Lower leg skin (tissue), 4 donors: ENCODE measurements around the gene GRXCR2. TPM values are rescaled to one million over a fixed set of nuclear protein-coding genes. Genes with fewer than 3 reads are reported as not detected.

Experiments
- DNase-seq, 2 donors: peaks; one replicate each; pipeline ENCODE4 v3.0.0-alpha.2; 2019; ENCODE audit warnings: low spot score in 2 of 2
- H3K4me3 ChIP-seq: fragments of 200-600 bp; sonication (generic); 2 replicates; pipeline ENCODE4 v1.5.1; 2017; ENCODE audit warnings: mild to moderate bottlenecking, low read depth; ENCODE audit not compliant: poor library complexity, severe bottlenecking
- POLR2A ChIP-seq, 2 donors: fragments of 450-650 bp; IDR thresholded peaks; one replicate each; pipeline ENCODE4 v1.6.1; 2016 to 2017; ENCODE audit warnings: antibody characterized with exemption in 2 of 2, mild to moderate bottlenecking in 1 of 2, moderate library complexity in 1 of 2
- WGBS, 2 donors: methylation state at CpG; one replicate each; pipeline ENCODE4 v1.1.5; 2018; 5-methylcytosine and 5-hydroxymethylcytosine counted together
- intact Hi-C: fragments of 100-400 bp; cut with DNase I; formaldehyde crosslinking; loops from one replicate; pipeline ENCODE4 v1.15.0; 2023; ENCODE audit warnings: low total_unique reads
- total RNA-seq, 4 donors: library from RNA; depleted of rRNA; stranded (reverse); fragments of >200 nt; gene quantifications; one replicate each; pipeline ENCODE4 v1.1.0, GENCODE V29; 2016
- TF ChIP-seq, protein P1 (sequence below), 3 donors: fragments of 450-650 bp; IDR thresholded peaks; one replicate each; pipeline ENCODE4 v1.5.1; 2016; ENCODE audit warnings: antibody characterized with exemption in 3 of 3, mild to moderate bottlenecking in 3 of 3, moderate library complexity in 2 of 3

Gene GRXCR2
- total RNA-seq, 4 donors from 2014 or later, result 0.46 to 0.69 (median 0.65) TPM; not detected in 1

DNA sequence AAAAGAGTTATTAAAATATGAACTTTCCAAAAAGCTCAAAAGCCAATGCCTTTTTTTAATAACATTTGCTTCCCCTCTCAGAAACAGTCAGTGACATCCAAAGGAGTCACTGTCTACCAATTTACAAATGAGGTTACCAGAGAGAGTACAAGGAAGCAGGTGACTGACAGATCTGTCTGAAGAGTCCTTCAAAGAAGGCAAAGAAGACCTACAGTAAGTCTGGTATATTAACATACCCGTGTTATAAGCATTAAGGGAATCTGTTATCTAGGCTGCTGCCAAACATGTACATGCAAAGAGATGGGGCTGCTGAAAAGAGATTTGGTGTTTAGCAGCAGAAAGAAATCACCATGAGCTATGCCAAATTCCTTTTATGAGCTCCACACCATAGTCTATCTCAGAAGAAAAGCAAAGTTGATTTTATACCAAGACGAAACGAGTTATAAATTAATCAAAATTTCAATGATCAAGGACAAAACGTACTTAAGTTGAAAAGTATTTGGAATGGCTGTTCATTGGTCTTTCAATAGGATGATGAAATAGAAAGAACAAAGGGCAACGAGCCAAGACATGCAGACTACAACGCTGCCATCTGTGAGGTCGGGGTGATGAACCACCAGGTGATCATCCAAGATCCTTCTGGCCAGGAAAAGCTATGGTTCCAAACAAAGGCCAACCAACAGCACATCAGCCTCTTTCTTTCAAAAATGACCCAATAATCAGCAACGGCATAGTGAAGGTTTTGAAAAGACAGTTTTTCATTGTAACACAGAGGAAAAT is 45.7 kb downstream of the GRXCR2 start:
- WGBS, 2 donors, result 53 to 55% methylated on average over 8 of the region's 8 CpGs
- intact Hi-C loops, result no loop called here
- no peak for DNase-seq
- no peak for TF ChIP-seq POLR2A (IDR thresholded peaks at IDR 0.05)
- TF ChIP-seq, protein P1, sequence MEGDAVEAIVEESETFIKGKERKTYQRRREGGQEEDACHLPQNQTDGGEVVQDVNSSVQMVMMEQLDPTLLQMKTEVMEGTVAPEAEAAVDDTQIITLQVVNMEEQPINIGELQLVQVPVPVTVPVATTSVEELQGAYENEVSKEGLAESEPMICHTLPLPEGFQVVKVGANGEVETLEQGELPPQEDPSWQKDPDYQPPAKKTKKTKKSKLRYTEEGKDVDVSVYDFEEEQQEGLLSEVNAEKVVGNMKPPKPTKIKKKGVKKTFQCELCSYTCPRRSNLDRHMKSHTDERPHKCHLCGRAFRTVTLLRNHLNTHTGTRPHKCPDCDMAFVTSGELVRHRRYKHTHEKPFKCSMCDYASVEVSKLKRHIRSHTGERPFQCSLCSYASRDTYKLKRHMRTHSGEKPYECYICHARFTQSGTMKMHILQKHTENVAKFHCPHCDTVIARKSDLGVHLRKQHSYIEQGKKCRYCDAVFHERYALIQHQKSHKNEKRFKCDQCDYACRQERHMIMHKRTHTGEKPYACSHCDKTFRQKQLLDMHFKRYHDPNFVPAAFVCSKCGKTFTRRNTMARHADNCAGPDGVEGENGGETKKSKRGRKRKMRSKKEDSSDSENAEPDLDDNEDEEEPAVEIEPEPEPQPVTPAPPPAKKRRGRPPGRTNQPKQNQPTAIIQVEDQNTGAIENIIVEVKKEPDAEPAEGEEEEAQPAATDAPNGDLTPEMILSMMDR (IDR thresholded peaks at IDR 0.05), result no peak
- H3K4me3 ChIP-seq, result no peak overlapping the region

DNA sequence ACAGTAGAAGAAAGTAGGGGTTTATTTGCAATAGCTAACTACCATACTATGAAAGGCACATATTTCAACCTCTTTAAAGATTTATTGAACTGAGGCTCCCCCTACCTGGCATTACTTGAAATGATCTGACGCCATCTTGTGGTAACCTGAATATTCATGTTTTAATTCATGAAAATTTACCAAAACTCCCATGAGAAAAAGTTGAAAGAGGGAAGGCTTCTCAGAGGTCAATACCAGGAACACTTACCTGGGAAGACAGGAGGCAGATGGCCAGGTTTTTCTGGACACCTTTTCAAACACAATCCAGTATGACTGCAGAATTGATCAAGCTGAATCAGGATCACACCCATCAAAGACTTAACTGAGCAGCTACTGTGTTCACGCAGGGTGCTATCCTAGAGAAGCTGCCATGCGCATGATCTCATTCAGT is 47.0 kb downstream of the GRXCR2 start:
- no peak overlapping the region for H3K4me3 ChIP-seq
- intact Hi-C loops, result no loop called here
- no peak for DNase-seq
- TF ChIP-seq, protein P1 (IDR thresholded peaks at IDR 0.05), result peak in 1 of 3 donors; percentile 16
- no peak for TF ChIP-seq POLR2A (IDR thresholded peaks at IDR 0.05)
- 63 to 65% methylated on average over 3 of the region's 3 CpGs for WGBS, 2 donors

DNA sequence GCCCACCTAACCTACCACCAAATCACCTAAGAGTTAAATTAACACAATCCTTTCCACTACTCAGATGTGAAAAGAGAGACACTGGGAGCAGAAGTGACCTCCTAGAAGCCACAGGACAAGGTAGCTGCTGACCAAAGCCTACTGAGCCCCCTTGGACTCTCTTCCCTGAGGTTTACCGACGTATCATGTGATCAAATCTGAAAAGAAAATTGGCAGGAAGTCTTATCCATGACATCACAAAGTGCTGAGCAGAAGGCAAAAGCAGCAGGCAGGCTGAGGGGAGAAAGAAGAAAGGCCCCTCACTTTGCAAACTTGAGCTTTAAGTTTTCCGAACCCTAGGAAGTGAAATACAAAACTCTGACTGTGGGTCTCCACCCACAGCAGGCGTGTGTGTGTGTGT is 48.8 kb downstream of the GRXCR2 start:
- TF ChIP-seq, protein P1 (IDR thresholded peaks at IDR 0.05), result no peak
- no peak for TF ChIP-seq POLR2A (IDR thresholded peaks at IDR 0.05)
- intact Hi-C loops, result no loop called here
- no peak overlapping the region for H3K4me3 ChIP-seq
- no peak for DNase-seq
- WGBS, 2 donors, result 56 to 63% methylated on average over 4 of the region's 4 CpGs

DNA sequence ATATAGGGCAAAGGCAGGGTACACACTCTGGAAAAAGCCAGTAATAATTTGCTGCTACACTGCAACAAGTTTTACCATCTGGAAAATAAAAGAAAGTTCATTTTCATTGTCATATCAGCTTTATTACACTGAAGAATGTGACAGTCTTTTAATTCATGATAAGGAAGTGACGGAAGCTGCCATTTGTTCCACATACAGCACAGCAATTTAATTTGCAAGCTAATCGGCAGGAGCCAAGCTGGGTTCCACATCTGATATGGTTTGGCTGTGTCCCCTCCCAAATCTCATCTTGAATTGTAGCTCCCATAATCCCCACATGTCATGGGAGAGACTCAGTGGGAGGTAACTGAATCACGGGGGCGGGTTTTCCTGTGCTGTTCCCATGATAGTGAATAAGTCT is 54.2 kb downstream of the GRXCR2 start:
- TF ChIP-seq, protein P1 (IDR thresholded peaks at IDR 0.05), result no peak
- TF ChIP-seq POLR2A (IDR thresholded peaks at IDR 0.05), result no peak
- no peak for DNase-seq
- H3K4me3 ChIP-seq, result no peak overlapping the region
- 88 to 89% methylated on average over 4 of the region's 4 CpGs for WGBS, 2 donors
- intact Hi-C loops, result no loop called here

DNA sequence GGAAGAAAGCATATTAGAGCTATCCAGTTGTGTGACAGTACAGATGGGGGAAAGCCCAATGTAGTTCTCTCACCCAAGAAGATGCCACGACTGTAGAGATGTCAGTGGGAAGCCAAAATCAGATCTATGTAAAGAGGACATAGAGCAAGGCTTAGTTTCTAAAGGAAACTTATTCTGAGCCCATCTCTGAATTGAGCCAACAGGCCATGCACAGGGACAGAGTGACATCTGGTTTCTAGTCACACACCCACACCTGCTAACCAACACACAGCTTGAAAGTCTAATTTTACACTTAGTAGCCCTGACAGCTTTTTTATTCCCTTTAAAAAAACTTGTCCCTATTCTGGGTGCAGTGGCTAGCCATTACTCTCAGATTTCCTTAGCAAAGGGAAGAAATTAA is 59.9 kb downstream of the GRXCR2 start:
- intact Hi-C loops, result no loop called here
- TF ChIP-seq, protein P1 (IDR thresholded peaks at IDR 0.05), result no peak
- TF ChIP-seq POLR2A (IDR thresholded peaks at IDR 0.05), result no peak
- WGBS, 2 donors, result 75 to 76% methylated on average over 1 of the region's 1 CpG
- H3K4me3 ChIP-seq, result no peak overlapping the region
- DNase-seq, result no peak
